Measurements from ENCODE around the gene TMTC4. TPM values are rescaled to one million over a fixed set of nuclear protein-coding genes. Genes with fewer than 3 reads are reported as not detected.

TMTC4 gene
- total and polyA plus RNA-seq, 2 experiments from 2014 or later: 15.0 to 32.6 TPM

- 95% methylated on average over 7 of the region's 7 CpGs for WGBS (ENCODE audit: low lambda C conversion rate, missing lambda C conversion rate)
- no peak overlapping the region for H2AFZ ChIP-seq
- H3K4me3 ChIP-seq: no peak overlapping the region
- no peaks in the 10 kb centered on the region for H3K79me2 ChIP-seq
- H3K4me2 ChIP-seq: no peak overlapping the region
- no peaks in the 10 kb centered on the region for H3K9me3 ChIP-seq (ENCODE audit: low read depth)
- H3K36me3 ChIP-seq (replicated peaks; ENCODE audit: insufficient read depth, low read depth): no peaks in the 10 kb centered on the region
- H3K4me1 ChIP-seq (ENCODE audit: insufficient read depth): no peaks in the 10 kb centered on the region
- H3K27me3 ChIP-seq: no peaks in the 10 kb centered on the region
- no peak overlapping the region for H3K27ac ChIP-seq
- no peaks in the 10 kb centered on the region for H3K9me2 ChIP-seq (replicated peaks; ENCODE audit: insufficient read depth)
- DNase-seq (ENCODE audit: low spot score): no peak
- TF ChIP-seq CTCF (IDR thresholded peaks at IDR 0.05; ENCODE audit: poor library complexity) (no peak), EZH2 (IDR thresholded peaks at IDR 0.05; ENCODE audit: borderline replicate concordance) (no peak), EZH2phosphoT487 (IDR thresholded peaks at IDR 0.05; ENCODE audit: low read depth, severe bottlenecking, unreplicated experiment) (no peak)
- H4K20me1 ChIP-seq (ENCODE audit: insufficient read depth, poor library complexity, severe bottlenecking): no peaks in the 10 kb centered on the region
Measured at GRCh38 chr13:100715604-100716003, 41.0 kb upstream of the TMTC4 start.

GRCh38 chr13:100714478-100714877, 39.9 kb upstream of the TMTC4 start:
- no peaks in the 10 kb centered on the region for H4K20me1 ChIP-seq (ENCODE audit: insufficient read depth, poor library complexity, severe bottlenecking)
- H3K36me3 ChIP-seq (replicated peaks; ENCODE audit: insufficient read depth, low read depth): no peaks in the 10 kb centered on the region
- 66% methylated on average over 2 of the region's 2 CpGs for WGBS (ENCODE audit: low lambda C conversion rate, missing lambda C conversion rate)
- H3K9me3 ChIP-seq (ENCODE audit: low read depth): no peaks in the 10 kb centered on the region
- DNase-seq (ENCODE audit: low spot score): no peak
- H3K27ac ChIP-seq: no peak overlapping the region
- H2AFZ ChIP-seq: no peak overlapping the region
- H3K9me2 ChIP-seq (replicated peaks; ENCODE audit: insufficient read depth): no peaks in the 10 kb centered on the region
- no peak overlapping the region for H3K4me3 ChIP-seq
- H3K4me1 ChIP-seq (ENCODE audit: insufficient read depth): no peaks in the 10 kb centered on the region
- H3K4me2 ChIP-seq: no peak overlapping the region
- TF ChIP-seq EZH2phosphoT487 (IDR thresholded peaks at IDR 0.05; ENCODE audit: low read depth, severe bottlenecking, unreplicated experiment): no peak
- no peak for TF ChIP-seq CTCF (IDR thresholded peaks at IDR 0.05; ENCODE audit: poor library complexity)
- no peak for TF ChIP-seq EZH2 (IDR thresholded peaks at IDR 0.05; ENCODE audit: borderline replicate concordance)
- H3K27me3 ChIP-seq: no peaks in the 10 kb centered on the region
- no peaks in the 10 kb centered on the region for H3K79me2 ChIP-seq

GRCh38 chr13:100710176-100710575, 35.6 kb upstream of the TMTC4 start:
- TF ChIP-seq CTCF (IDR thresholded peaks at IDR 0.05; ENCODE audit: poor library complexity): no peak
- TF ChIP-seq EZH2phosphoT487 (IDR thresholded peaks at IDR 0.05; ENCODE audit: low read depth, severe bottlenecking, unreplicated experiment): no peak
- no peak for TF ChIP-seq EZH2 (IDR thresholded peaks at IDR 0.05; ENCODE audit: borderline replicate concordance)
- Histone ChIP-seq H3K36me3 (replicated peaks; ENCODE audit: insufficient read depth, low read depth) (no peaks in the 10 kb centered on the region), H3K4me3 (no peak overlapping the region), H3K9me3 (ENCODE audit: low read depth) (no peaks in the 10 kb centered on the region), H3K79me2 (no peaks in the 10 kb centered on the region), H3K27ac (no peak overlapping the region), H3K9me2 (replicated peaks; ENCODE audit: insufficient read depth) (no peaks in the 10 kb centered on the region), H4K20me1 (ENCODE audit: insufficient read depth, poor library complexity, severe bottlenecking) (no peaks in the 10 kb centered on the region), H3K4me1 (ENCODE audit: insufficient read depth) (no peaks in the 10 kb centered on the region), H2AFZ (no peak overlapping the region), H3K4me2 (no peak overlapping the region), H3K27me3 (no peaks in the 10 kb centered on the region)
- DNase-seq (ENCODE audit: low spot score): no peak
- WGBS (ENCODE audit: low lambda C conversion rate, missing lambda C conversion rate): 94% methylated on average over 5 of the region's 5 CpGs

Data from hepatocyte (in vitro differentiated cells).